ENCODE measurements around the gene MED13L. TPM values are rescaled to one million over a fixed set of nuclear protein-coding genes. Genes with fewer than 3 reads are reported as not detected.

Gene MED13L
- total and polyA plus RNA-seq, 8 donors: 92.4 to 123 (median 97.0) TPM

DNA sequence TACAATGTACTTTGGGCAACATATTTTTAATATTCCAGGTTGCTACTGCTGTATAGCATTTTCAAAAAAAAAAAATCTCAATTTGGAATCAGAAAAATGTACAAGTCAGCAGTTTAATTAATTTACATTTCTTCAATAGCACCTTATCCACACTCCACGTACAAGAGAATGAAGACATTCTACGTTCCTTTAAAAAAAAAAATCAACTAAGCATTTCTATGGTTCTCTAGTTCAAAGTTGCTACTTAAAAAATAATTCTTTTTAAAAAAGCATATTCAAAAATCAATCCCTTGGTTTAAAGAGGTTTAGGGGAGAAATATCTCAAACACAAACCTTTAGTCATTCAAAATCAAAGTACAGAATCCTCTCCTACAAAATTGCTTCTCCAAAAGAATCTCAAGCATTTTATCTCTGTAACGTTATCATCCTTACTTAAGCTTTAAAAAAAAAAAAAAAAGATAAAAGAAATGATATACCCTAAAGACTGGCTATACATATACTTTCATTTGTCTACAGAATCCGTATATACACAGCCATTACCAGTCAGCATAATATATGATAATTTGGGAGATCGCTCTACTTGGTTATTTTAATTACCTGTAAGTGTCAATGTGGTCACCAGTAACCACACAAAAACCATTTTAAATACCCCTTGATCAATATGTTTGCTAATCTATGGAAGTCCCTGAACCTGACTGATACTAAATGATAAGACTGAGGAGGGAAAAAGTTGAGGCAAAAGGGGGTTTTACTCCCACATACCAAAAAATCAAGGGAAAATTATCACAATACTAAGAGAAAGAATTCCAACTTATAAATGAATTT is 2.7 kb downstream of the MED13L start:
- ATAC-seq (no peak), DNase-seq (no peak)
- Histone ChIP-seq H3K4me1 (peaks cover 12 to 63% of the 10 kb centered on the region in 2 donors), H3K9me3 (no peaks in the 10 kb centered on the region), H3K27ac (no peak overlapping the region), H3K27me3 (no peaks in the 10 kb centered on the region), H3K4me3 (peak overlapping the region in 1 of 2 donors; percentile 72), H3K36me3 (no peaks in the 10 kb centered on the region)
- intact Hi-C loops (cut with DNase I): no loop called here
- TF ChIP-seq, protein P1, sequence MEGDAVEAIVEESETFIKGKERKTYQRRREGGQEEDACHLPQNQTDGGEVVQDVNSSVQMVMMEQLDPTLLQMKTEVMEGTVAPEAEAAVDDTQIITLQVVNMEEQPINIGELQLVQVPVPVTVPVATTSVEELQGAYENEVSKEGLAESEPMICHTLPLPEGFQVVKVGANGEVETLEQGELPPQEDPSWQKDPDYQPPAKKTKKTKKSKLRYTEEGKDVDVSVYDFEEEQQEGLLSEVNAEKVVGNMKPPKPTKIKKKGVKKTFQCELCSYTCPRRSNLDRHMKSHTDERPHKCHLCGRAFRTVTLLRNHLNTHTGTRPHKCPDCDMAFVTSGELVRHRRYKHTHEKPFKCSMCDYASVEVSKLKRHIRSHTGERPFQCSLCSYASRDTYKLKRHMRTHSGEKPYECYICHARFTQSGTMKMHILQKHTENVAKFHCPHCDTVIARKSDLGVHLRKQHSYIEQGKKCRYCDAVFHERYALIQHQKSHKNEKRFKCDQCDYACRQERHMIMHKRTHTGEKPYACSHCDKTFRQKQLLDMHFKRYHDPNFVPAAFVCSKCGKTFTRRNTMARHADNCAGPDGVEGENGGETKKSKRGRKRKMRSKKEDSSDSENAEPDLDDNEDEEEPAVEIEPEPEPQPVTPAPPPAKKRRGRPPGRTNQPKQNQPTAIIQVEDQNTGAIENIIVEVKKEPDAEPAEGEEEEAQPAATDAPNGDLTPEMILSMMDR (IDR thresholded peaks at IDR 0.05): no peak

GRCh38 chr12:116273813-116274550 is 3.5 kb downstream of the MED13L start:
- Histone ChIP-seq H3K4me3 (peak overlapping the region in 1 of 2 donors; percentile 72), H3K36me3 (no peaks in the 10 kb centered on the region), H3K4me1 (peaks cover 12 to 62% of the 10 kb centered on the region in 2 donors), H3K27ac (no peak overlapping the region), H3K27me3 (no peaks in the 10 kb centered on the region), H3K9me3 (no peaks in the 10 kb centered on the region)
- TF ChIP-seq, protein P1 (IDR thresholded peaks at IDR 0.05): peak in 1 of 2 donors; percentile 10
- intact Hi-C loops (cut with DNase I): no loop called here
- DNase-seq: no peak
- ATAC-seq: no peak

- H3K27ac ChIP-seq: no peak overlapping the region
- intact Hi-C loops (cut with DNase I): no loop called here
- H3K4me3 ChIP-seq: no peak overlapping the region
- TF ChIP-seq, protein P1 (IDR thresholded peaks at IDR 0.05): no peak
- peaks cover 17 to 78% of the 10 kb centered on the region in 2 donors for H3K4me1 ChIP-seq
- H3K9me3 ChIP-seq: no peaks in the 10 kb centered on the region
- ATAC-seq (no peak), DNase-seq (no peak)
- H3K27me3 ChIP-seq: no peaks in the 10 kb centered on the region
- H3K36me3 ChIP-seq: no peaks in the 10 kb centered on the region
Observed at GRCh38 chr12:116267948-116268347, 9.5 kb downstream of the MED13L start.

DNA sequence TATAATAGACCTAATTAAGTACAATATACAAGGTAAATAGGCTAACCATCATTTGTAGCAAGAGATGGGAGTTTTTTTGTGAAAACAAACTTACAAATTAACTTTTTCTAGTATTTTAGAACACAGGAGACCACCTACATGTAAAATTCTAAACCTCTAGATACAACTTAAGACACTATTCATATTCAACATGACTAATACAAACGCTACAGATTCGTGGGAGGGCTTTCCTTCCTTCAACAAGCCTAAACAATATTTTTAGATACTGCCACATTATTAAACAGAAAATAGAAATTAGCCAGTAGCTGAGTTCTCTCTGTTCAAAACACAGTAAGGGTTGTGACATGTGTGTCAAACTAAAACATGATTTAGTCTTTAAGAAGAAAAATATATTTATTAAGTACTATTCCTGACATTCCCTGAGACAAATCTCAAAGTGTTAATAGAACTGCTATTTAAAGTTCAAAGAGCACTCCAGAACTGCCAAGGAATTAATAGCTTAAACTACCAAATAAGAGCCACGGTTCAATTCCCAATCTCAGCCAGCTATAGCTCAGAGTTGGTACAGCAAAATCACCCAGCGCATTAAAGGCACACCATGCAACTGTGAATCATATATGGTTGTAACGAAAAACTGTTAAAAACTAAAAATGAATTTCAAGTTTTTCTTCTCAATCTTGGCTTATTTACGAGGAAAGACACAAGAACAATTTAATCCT is 10.7 kb downstream of the MED13L start:
- no peak for ATAC-seq
- no peak overlapping the region for H3K27ac ChIP-seq
- peaks cover 20 to 81% of the 10 kb centered on the region in 2 donors for H3K4me1 ChIP-seq
- DNase-seq: no peak
- no peaks in the 10 kb centered on the region for H3K27me3 ChIP-seq
- intact Hi-C loops (cut with DNase I): no loop called here
- TF ChIP-seq, protein P1 (IDR thresholded peaks at IDR 0.05): no peak
- no peak overlapping the region for H3K4me3 ChIP-seq
- H3K9me3 ChIP-seq: no peaks in the 10 kb centered on the region
- H3K36me3 ChIP-seq: no peaks in the 10 kb centered on the region

All from left lung (tissue), 10 donors.